Fibroblast of skin of left biceps (primary cell): ENCODE data around the gene PRKCE.

ENCODE experiments used
- DNase-seq, 2 experiments: peaks; one replicate each; pipeline ENCODE4 v3.0.0-alpha.2; 2013; ENCODE audit warnings: low read depth in 2 of 2

Gene PRKCE

DNA sequence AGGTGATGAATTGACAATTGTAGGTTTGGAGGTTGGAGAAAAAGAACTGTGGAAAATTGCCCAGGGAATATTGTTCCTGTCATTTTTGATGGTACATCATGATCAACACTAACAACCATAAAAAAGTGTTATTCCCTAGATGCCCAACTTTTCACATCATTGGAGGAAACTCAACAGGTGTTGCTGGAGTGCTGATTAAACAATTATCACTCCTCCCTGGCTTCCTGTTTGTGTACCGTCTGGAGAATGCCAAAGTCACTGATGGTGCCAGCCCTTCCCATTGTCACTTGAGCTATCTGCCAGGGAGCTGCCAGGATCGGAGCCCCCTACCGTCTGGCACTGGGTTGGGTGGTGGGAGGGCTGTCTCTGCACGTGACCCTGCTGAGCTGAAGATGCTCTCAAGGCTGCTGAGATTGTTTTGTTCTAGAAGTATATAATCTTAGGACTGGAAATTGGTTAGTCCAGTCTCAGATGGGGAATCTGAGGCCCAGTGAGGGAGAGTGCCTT lies 156.9 kb downstream of the PRKCE start:
- DNase-seq = no peak

DNA sequence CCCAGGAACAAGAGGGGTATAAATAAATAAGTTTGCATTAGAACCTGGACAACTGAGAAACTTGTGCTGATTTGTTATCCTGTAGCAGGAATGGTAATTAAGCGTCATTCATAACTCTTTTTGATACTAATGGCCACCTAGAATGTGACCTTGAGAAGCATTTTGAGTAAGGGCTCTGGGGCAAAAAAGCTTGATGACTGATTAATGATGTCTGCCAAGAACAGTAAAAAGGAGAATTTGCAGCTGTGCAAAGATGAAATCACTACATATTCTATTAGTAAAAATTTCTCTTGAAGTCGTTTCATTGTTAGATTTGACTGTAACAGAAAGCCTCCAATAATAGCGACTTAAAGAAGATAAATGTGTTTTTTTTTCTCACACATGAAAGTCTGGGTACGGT lies 157.7 kb downstream of the PRKCE start:
- no peak for DNase-seq

DNA sequence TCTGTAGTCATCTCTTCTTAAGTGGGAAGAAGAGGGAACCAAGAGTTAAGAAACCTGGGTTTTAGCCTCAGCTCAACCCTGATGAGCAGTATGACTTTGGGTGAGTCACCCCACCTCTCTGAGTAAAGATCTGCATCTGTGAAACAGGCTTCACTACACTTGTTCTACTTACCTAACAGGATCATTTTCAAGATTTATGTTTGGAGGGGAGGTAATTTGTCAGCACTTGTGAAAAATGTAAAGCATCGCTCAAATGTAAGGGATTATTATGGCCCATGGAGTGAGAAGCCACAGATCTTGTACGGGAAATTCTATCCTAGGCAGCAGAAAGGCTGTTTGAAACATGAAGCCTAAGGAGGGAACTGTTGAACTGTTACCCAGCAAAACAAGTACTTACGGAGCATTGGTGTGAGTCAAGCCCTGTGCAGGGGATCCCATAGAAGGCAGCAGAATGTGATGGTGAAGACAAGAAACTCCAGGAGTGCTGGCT lies 160.6 kb downstream of the PRKCE start:
- peak; percentile 66 to 69 for DNase-seq

DNA sequence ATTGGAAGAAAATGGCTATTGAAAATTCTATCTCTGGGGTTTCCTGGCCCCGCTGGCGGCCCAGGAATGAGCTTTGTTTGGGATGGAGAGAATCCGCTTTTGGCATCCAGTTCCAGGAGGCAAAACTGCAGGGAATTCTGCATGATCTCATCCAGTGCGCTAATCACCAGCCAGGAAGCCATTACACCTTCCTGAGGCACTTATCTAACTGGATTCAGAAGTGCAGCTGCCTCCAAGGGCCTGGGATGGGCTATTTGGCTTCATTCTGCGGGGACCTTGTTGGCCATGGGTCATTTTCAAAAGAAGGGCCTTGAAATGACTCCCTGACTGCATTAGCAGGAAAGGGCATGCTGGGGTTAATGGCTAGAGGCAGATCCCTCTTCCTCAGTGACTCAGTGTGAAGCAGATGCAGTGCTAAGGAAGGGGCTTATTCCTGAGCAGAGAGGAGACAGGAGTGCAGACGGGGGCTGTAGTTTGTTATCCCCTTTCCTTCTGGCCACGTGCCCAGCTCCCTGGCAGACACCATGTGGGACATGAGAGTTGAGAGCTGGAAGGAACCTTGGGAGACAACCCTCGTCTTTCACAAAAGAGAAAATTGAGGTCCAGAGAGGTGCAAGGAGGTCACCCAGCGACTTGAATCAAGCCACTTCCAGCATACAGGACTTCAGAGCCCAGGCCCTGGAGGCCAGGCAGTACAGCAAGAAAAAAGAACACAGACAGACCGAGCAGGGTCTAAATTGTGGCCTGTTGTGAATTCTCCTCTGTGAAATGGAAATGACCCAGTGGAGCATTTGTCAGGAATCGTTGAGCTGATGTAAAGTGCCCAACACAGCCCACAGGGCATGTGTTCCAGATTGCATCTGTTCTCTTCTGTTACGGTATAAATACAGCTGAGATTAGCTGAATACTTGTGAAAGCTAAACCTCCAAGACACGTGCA lies 161.8 kb downstream of the PRKCE start:
- DNase-seq = no peak

DNA sequence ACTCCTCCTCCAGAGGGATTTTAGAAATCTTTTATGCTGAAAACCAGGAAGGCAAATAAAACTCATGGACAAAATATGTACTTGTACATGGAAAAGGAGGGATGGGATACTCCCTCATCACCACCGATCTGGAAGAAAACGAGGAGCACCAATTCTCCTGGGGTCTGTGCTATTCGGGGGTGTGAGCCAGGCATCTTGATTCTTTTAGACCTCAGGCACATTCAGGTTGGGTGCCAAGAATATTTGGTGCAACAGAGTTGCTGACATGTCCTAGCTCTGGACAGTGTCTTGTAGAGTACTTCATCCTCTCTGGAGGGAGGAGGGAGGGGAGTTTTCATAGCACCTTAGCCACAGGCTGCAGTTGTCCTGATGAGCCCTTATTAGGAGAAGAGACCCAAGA lies 163.0 kb downstream of the PRKCE start:
- DNase-seq = no peak

DNA sequence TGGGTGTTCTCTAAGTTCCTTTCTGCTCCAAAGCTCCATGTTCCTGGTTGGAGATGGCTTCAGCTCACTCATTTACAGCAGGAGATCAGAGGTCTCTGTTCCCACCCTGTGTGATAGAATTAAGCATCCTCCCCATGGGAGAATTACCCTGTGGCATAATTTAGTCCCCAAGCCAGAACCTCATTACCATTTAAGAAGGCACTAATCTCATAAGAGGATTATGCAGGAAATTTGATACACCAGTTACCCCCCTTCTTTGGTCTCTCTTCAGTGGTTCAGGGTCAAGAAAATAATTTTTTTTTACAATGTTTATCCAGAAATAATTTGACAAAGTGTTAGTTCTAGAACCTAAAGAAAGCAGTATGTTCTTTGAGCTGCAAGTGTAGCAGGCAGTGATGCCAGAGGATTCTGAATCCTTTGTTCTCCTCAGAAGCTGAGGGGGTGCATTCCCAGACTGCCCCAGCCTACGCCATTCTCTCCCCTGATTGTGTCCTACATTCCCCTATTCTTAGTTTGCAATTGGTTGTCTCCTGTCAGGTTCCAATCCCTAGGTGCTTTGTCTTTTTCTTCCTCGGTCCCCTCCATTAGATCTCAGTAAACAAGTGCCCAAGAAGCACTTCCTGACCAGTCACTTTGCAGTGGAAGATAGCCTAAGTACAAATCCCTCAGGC lies 163.6 kb downstream of the PRKCE start:
- no peak for DNase-seq

DNA sequence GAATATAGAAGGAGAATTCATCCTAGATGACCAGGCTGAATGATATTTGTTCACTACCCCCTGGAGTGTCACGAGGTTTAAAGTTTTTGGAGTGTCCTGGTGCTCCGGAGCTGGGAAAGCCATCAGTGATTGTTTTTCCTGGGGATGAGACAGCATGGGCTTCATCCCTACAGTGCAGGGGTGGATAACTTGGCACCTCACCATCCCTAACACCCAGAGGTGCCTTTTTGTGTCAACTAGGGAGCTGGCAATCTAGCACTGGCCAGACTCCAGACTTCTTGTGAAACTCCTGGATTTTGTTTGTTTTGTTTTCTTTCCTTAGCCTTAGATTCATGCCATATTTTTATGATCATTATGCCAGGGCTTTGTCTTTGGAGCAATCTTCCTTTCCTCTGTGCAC lies 164.8 kb downstream of the PRKCE start:
- no peak for DNase-seq

DNA sequence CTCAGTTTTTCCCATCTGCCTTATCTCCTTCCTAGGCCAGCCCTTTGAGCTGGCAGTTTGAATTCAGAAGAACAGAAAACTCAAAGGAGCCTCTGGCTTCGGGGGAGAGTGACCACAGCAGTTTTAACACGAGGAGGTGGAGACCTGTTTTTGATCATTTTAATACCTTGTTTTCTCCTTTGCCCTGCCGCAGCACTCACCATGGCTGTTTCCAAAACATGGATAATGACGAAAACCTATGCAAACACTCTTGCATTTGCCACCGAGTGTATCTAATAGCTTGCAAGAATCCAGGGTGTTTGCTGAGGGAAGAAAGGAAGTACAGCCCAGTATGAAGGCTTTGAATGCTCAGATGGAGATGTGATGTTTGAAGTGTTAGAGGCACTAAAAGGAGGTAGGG lies 167.1 kb downstream of the PRKCE start:
- DNase-seq = no peak

DNA sequence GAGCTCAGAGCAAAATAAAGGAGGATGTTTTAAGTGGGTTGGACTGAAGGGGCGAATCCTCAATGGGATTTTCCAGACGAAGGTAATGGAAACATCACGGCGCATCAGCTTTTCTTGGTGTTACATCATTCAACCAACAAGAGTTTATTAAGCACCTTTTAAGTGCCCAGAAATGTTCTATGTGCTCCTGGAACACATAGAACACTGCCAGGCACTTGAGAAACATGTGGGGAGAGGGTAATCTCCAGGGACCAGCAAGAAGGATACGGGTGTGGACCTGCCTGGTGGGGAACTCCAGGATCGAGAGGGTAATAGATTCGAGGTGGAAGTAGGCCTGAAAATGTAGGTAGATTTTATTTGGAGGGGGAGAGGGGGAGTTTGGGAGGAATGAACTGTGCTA lies 168.6 kb downstream of the PRKCE start:
- no peak for DNase-seq

DNA sequence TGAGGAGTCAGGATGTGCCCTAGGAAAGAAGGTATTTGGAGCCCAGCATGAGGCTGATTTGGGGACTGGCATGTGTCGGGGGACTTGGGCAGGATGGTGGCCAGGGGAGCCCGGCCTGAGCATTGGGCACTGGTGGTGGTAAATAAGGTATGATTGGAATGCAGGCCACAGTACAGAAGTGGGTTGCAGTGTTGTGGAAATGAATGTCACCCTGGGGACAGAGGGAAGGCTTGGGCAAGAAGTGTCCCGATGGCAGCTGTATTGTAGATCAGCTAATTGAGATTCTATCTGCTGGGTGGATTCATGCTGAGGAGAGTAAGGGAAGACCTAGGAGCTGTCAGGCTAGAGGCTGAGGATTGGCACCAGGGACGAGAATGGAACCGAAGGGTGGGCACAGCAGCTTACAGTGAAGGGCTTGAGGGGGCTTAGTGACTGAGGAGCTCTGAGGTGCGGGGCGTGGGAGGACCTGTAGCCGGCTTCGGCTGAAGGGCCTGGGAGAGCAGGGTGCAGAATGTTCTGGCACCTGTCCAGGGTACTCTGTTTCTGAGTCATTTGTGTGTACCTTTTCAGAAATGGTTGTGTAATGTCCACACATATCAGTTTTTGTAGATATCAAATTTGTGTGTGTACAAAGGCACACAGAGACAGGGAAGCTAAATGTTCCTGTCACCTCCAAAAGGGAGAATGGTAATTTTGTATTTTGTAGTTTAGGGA lies 170.2 kb downstream of the PRKCE start:
- no peak for DNase-seq

DNA sequence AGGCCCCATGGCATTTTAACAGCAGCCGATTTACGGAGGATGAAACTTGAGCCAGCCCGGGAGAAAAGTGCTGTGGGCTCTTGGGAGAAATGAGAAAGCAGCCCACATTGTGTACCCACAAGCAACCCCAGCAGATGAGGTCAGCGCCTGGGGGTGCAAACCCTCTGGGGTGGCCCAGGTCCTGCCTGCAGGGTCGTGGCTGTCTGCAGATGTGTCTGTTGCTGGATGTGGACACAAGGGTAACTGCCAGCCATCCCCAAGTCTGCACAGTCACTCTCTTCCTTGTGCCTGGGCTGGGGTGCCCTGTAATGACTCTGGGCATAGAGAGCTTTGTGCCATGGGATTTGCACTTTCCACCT lies 170.8 kb downstream of the PRKCE start:
- DNase-seq = no peak

DNA sequence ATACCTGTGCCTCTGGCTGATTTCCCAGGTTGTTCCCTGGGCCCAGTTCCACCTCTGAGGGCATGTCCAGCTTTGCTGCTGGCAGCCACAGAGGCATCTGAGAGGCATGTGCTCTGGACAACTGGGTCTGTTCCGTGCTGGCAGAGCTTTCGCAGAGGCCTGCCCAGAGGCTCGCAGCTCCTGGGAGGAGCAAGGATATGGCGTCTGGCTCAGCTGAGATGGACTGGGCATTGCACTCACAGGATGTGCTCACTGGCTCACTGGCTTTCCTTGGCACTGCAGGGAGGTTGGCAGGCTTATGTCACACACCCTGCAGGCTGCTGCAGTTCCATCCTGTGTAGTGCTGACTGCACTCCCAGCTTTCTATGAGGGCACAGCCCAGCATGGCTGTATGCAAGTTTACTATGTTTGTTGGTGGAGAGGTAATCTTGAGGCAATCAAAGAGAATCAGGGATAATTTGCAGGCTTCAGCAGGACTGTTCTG lies 172.3 kb downstream of the PRKCE start:
- no peak for DNase-seq

DNA sequence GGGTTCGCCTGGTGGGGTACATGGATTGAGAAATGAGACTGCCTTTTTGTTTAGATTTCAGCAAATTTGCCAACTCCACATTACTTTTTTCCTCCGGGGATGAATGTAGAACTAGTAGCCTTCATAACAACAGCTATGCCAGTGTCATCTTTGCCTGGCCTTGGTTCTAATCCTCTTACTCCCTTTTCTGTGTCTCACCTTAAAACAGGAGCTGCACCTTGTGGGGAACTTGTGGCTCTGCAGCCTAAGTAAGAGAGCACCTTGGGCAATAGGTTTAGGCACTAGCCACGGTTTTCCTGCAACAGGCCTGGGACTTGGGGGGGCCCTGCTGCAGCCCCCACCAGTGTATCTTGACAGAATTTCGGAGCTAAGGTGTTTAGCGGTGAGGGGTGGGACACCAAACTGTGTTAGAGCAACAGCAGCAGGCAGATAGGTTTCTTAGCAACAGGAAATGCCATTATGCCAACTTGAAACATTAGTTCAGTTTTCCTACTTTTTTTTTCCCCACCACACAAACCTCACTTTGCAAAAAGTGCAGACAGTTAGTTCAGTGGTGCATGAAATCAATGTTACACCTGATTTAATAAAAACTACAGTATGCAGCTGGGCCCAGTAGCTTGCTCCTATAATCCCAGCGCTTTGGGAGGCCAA lies 173.7 kb downstream of the PRKCE start:
- DNase-seq = no peak

DNA sequence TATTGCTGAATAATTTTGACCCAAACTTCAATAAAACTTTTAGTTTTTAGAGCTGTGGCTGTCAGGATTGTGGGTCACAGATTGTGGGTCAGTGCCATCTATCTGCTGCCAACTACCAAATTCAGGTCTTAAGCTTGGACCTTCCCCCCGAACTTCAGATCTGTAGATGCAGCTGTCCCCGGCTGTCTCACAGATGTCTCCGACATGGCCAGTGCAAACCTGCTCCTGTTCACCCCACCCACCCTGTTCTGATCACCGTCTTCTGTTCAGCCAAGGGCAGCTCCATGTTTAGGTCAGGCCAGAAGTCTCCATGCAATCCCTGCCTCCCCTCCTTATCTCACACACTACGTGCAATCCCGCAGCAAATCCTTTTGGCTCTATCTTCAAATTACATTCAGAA lies 175.0 kb downstream of the PRKCE start:
- no peak for DNase-seq

DNA sequence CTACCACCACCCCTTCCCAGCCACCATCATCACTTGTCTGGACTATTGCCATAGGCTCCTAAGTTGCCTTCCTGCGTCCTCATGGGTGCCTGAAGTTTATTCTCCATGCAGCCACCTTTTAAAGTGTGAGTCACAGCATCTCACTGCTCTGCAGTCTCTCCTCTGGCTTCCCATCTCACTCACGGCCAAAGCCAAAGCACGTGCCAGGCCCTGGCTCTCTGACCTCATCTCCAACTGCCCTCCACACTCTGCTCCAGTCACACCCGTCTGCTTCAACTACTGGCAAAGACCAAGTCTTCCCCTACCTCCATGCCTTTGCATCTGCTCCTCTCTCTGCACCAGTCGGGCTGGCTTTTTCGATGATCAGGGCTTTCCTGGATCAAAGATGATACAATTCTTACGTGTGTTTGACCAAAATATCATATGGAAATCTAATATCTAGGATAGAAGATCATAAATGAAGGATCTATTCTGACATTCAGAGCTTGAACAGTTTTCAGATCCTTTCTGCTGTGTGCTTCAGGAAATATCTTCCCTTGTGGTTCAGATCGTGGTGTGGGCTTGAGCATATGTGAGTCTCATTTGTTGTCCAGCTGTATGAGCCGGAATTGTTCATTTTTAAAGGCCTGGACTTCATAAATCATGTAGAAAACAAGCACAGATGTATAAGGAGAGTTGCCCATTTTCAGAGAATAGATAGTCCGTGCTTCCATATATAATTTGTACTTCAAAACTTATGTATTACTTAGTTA lies 175.6 kb downstream of the PRKCE start:
- DNase-seq = no peak

DNA sequence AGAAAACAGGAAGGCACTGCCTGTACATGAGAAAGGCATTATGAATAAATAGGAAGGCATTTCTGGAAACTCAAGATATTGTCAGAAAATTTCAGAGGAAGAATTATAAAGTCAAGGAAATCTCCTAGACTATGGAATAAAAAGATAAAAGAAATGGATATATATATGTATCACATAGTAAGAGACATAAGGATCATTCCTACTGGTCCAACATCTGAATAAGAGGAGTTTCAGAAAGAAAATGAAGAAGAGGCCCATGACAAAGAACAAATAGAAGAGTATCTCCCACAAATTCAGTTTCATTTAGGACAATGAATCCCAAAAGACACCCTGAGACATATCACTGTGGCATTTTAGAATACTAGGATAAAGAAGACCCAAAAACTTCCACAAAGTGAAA lies 178.8 kb downstream of the PRKCE start:
- DNase-seq = no peak

DNA sequence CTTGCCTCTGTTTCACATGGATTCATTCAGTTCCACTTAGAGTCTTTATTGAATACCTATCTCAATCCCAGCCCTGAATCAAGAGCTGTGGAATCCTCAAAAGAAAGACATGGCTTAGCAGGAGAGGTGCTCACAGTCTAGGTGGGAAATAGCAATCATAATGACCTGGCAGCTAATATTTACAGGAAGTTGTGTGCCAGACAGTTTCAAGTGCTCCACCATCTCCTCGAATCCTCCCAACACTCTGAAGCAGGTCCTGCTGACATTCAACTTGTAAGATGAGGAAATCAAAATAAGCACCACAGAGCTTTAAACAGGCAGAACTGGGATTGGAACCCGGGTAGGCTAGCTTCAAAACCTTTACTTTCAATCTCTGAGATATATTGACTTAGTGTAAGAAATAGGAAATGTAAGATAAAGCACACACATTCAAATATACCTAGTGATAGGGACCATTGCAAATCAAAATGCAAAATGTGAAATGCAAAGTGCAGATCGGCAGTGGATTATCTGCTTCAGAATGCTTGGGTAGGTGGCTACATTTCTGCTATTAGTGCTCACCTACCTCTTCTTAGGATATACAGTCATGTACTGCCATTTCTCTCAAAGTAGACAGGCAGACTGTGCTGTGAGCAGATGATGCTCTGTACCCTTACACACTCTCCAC lies 182.0 kb downstream of the PRKCE start:
- no peak for DNase-seq

DNA sequence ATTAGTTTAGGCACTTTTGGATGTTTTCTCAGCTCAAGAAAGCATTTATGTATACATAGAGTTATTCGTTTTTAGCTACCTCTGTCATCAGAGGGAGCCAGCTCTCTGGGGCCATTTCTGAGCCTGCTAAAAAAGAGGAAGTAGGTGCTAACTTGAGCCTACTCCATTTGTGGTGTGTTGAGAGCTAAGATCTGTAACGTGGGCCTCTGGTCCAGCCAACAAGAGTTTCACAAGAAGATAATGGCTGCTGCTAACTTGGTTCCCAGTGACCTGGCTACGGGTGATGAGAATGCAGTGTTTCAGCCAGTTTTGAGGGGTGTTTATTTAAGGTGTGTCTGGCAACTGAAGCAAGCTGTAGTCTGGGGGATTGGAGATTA lies 182.5 kb downstream of the PRKCE start:
- no peak for DNase-seq

DNA sequence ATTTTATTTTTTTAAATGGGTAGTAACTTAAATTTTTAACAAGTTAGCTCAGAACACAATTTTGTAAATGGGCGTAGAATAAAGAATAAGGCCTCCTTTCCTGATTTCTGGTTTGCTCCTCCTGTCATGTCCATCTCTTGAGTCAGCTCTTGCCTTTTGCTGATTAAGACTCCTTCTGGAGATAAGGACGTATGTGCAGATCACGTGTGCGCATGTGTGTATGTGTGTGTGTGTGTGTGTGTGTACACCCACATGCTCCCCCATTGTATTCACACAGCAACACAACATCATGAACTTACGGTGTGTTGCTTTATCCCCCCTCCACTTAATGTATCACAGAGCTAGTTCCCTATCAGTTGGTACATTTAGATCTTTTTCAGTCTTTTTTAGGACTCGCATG lies 182.9 kb downstream of the PRKCE start:
- no peak for DNase-seq

DNA sequence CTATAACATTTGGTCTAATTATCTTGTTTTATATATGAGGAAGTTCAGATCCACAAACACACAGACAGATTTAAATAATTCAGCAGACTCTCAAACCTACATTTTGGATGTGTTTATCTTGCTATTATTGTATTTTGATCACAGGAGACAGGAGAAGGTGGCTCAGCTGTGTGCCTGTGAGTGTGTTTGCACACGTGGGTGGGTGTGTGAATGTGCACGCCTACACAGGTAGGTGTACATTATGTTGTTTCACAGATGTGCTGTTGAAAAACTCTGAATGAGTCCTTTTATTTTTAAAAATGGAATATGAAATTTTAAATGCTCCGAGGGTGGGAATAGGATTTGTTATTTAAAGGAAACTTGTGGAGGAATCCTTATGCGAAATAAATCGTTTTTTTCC lies 183.4 kb downstream of the PRKCE start:
- no peak for DNase-seq
